Activated CD8-positive, alpha-beta memory T cell treated with anti-CD3 and anti-CD28 coated beads for 36 hours (primary cell): ENCODE measurements around the gene MYH13. TPM values are rescaled to one million over a fixed set of nuclear protein-coding genes. Genes with fewer than 3 reads are reported as not detected.

ENCODE experiments used
- CTCF ChIA-PET: fragments of 350-600 bp; sonication (Branson Sonifier 250); formaldehyde crosslinking; loops from one replicate; lab custom pipeline; 2021; ENCODE audit warnings: antibody characterized with exemption; lab: Charles Lee
- POLR2A ChIA-PET: fragments of 350-600 bp; sonication (Branson Sonifier 250); formaldehyde crosslinking; loops from one replicate; lab custom pipeline; 2021; ENCODE audit warnings: antibody characterized with exemption; lab: Charles Lee
- total RNA-seq, 2 experiments: library from RNA; stranded (reverse); gene quantifications; one replicate each; pipeline ENCODE4 v1.2.3, GENCODE V29; 2021

MYH13 gene
- total RNA-seq, 2 experiments from 2014 or later = not detected

DNA sequence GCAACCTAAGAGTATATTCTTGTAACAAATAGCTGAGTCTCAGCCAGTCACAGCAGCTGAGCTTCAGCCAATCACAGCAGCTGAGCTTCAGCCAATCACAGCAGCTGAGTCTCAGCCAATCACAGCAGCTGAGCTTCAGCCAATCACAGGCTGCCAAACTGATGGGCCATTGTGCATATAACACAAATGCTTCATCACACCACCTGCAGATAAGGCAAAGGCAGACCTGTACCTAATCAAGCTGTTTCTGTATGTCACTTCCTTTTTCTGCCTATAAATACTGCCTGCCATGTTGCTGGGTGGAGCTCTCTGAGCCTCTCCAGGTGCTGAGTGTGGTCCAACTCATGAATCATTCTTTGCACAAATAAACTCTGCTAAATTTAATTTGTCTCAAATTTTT, 19.9 kb downstream of the MYH13 start:
- CTCF ChIA-PET = no interaction called here
- POLR2A ChIA-PET = no interaction called here

DNA sequence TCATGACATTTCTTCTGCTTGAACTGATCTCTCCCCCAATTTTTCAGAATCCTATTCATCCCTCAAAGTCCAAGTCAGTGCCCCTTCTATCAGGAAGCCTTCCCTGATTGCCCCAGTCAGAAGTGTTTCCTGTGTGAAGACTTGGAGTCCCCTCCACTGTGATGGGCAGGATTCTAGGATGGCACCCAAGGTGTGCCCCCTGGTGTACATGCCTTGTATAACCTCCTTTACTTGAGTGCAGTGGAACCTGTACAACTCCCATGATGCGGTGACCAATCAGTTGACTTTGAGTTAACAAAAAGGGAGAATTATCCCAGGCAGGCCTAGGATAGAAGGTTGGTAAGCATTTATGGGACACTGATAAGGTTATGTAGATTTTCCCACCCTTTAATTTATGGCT, 23.4 kb downstream of the MYH13 start:
- POLR2A ChIA-PET = no interaction called here
- CTCF ChIA-PET = no interaction called here

DNA sequence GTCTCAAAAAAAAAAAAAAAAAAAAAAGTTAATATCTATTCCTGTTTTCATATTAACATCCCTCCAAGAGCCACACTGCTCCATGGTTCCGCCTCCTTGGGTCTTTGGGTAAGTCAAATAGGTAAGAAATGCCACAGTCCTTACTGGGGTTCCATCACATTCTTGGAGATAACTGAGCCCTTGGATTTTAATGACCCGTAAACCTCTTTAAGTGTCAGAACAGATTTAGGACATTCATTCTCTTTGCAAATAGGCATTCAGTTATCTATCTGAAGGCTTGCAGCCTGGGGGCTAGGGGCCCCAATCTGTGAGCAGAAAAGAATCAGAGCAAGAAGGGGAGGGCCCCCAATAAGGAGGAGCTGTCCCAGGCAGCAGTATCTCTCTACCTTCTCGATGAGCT, 28.0 kb downstream of the MYH13 start:
- POLR2A ChIA-PET = no interaction called here
- CTCF ChIA-PET = no interaction called here

DNA sequence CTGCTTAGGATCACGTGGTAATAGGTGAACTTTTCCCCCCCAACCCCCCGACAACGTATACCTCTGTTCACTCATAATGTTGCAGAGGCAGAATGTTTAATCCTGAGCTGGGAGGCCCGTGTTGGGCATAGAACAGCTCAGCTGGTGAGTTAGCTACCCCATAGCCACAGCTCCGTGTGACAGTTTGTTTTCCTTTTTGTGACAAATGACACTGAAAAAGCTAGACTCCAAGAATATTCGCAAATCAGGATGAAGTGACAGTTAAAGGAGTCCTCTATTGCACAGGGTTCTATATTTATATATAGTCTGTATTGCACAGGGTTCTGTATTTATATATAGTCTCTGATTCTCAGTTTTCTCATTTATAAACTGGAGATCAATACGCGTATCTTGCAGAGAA, 33.8 kb downstream of the MYH13 start:
- ChIA-PET POLR2A (no interaction called here), CTCF (no interaction called here)

DNA sequence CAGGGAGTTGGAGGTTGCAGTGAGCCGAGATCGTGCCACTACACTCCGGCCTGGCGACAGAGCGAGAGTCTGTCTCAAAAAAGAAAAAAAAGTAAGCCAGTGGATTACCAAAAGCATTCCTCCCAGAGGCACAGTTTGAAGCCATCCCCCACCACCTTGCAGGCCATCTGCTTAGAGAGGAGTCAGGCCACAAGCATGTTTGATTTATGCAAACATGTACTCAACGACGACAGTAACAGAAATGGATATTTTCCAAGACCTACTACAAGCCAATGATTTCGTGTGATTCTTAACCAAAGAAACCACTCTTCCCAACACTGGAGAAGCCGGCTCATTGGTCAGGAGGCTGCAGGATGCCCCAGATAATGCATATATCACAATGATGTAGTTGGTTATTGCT, 34.8 kb downstream of the MYH13 start:
- ChIA-PET POLR2A (no interaction called here), CTCF (no interaction called here)

DNA sequence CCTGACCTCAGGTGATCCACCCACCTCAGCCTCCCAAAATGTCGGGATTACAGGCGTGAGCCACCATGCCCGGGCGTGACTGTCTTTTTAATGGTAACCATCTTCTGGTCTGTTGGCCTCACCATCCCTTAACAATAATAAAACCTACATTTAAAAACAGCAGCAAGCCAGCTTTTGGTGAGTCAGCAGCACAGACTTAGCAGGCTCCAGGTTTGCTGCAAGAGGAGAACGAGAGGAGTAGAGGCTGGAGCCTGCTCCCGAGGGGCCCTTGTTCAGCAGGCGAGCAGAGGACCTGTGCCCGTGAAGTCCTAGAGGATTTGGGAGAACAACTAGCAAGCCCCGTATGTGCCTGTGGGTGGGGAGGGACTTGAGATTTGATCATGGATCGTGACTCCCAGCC, 35.7 kb downstream of the MYH13 start:
- CTCF ChIA-PET = no interaction called here

DNA sequence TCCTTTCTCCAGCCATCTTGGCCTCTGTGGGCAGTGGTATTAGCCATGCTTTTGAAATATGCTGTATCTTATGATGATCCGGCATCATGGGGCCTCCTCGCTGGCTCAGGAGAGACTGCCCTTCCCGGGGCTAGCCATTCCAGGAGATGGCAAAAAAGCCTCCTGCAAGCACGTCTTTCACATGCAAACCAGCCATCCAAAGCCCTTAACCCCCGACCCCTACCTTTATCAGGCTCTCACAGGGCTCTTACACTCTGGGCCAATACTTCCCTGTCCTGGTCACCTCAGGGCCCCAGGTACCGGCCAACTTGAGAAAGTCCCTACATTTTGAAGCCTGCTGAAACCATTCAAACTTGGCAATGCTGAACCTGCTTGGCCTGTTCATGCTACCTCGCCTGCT, 36.4 kb downstream of the MYH13 start:
- POLR2A ChIA-PET = no interaction called here
- CTCF ChIA-PET = no interaction called here

More for the DNA sequence above, 35.7 kb downstream of the MYH13 start:
- POLR2A ChIA-PET = no interaction called here

DNA sequence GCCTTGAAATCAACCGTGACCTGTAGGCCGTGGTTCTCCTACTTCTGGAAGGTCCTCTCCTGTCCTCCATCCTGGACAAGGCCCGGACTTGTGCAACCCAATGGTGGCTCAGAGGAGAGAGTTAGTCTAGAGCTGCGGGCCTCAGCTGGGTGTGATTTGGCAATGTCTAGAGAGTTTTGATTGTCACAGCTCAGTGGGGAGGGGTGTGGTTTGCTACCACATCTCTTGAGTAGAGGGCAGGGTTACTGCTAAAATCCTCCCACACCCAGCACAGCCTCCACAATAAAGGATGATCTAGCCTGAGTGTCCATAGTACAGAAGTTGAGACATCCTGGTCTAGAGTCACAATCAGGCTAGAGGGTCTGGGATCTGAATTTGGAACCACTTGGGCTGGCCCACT, 40.3 kb downstream of the MYH13 start:
- ChIA-PET CTCF (interaction anchor here (1.6 to 2.4 kb wide), 2 partner anchors 16 to 285 kb away, joined by 5 to 8 read pairs; no protein-coding TSS in a partner anchor), POLR2A (no interaction called here)

DNA sequence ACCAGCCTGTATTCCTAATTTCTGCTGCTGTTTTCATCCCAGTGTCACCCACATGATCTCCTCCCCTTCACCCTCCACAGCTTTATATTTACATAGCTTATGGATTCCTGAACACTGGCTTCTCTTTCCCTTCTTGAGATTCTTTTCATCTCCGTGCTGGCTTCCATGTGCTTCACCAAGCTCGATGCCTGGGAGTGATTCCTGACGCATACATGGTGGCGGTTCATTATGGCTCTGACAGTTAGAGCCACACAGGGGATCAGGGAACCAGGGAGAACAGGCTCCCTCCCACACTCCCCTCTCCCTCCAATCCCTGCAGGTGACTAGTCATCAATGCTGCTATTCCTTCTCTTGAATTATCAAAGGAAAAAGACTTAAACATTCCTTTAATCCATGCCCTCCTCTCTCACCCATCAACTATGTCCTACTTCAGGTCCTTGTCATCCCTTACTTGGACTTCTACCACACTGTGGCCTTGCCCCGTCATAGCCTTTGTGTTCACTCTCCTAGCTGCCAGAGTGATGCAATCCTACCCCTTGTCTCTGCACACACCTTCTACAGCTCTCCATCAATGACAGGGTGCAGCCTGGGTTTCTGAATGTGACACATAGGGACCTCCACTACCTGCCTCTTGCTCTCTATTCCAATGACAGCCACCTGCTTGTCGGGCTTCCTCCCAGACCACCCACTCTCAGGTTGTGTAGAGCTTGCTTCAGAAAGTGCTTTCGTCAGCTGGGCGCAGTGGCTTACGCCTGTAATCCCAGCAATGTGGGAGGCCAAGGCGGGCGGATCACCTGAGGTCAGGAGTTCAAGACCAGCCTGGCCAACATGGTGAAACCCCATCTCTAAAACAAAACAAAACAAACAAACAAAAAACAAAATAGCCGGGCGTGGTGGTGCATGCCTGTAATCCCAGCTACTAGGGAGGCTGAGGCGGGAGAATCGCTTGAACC, 43.6 kb downstream of the MYH13 start:
- ChIA-PET POLR2A (no interaction called here), CTCF (interaction anchor here (0.6 to 5.3 kb wide), 3 partner anchors 14 to 367 kb away, joined by 3 to 35 read pairs (median 5); no protein-coding TSS in a partner anchor)

DNA sequence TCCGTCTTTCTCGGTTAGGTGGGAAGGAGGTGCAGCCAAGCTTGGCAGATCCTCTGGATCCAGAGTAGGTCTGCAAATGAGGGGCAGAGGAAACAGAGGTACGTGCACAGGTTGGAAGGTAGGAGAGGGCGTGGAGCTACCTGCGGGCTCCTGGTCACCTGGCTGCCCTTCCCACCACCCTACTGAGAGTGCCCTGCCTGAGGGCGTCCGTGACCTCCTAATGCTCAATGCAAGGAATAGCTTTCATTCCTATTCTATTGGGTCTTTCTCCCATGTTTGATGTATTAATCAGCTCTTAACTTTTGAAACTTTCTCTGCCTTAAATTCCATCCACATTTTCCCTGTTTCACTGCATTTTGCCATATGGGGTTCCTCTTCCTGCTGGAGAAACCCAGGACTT, 44.6 kb downstream of the MYH13 start:
- CTCF ChIA-PET = interaction anchor here (1.1 to 5.3 kb wide), 2 partner anchors 15 to 287 kb away, joined by 3 to 35 read pairs; no protein-coding TSS in a partner anchor
- POLR2A ChIA-PET = no interaction called here

DNA sequence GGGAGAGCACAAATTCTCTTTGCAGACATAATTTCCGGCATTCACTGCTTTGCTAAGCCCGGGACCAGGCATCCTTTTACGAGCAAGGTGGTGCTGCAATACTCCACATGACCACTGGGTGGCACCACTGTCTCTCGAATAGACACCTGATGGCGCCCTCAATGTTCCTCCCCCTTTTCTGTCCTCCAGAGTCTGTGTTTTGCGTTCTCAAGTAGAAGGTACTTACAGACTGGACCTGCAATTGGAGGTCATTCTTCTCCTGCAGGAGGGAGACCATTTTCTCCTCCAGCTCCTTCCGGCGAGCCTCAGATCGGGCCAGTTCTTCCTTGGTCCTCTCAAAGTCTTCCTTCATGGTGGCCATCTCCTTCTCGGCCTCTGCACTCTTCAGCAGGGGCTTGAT, 45.2 kb downstream of the MYH13 start:
- ChIA-PET CTCF (interaction anchor here (1.1 to 5.3 kb wide), 2 partner anchors 16 to 288 kb away, joined by 3 to 35 read pairs; no protein-coding TSS in a partner anchor), POLR2A (no interaction called here)

DNA sequence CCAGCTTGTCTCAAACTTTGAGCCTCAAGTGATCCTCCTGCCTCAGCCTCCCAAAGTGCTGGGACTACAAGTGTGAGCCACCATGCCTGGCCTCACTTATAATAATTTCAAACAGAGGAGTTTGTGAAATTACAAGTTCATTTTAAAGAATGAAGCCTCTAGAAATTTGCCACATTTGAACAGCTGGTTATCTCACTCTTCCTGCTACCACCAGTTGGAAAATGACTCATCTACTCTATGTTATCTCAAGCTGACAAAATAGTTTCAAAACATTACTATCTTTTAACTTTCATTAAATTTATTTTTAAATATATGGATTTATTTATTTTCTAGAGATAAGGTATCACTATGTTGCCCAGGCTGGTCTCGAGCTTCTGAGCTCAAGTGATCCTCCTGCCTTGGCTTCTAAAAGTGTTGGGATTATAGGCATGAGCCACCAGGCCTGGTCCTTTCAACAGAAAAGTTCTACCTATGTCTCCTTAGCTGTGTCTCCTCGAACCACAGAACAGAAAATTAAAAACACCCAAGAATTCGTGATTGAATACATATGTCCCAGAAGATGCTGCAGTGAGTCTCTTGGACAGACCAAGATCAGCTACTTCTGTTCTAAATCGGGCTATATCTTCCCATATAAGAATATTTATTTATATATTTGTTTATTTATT, 47.6 kb downstream of the MYH13 start:
- ChIA-PET CTCF (interaction anchor here (5.3 kb wide), 1 partner anchor 290 kb away, joined by 35 read pairs; no protein-coding TSS in a partner anchor), POLR2A (no interaction called here)

DNA sequence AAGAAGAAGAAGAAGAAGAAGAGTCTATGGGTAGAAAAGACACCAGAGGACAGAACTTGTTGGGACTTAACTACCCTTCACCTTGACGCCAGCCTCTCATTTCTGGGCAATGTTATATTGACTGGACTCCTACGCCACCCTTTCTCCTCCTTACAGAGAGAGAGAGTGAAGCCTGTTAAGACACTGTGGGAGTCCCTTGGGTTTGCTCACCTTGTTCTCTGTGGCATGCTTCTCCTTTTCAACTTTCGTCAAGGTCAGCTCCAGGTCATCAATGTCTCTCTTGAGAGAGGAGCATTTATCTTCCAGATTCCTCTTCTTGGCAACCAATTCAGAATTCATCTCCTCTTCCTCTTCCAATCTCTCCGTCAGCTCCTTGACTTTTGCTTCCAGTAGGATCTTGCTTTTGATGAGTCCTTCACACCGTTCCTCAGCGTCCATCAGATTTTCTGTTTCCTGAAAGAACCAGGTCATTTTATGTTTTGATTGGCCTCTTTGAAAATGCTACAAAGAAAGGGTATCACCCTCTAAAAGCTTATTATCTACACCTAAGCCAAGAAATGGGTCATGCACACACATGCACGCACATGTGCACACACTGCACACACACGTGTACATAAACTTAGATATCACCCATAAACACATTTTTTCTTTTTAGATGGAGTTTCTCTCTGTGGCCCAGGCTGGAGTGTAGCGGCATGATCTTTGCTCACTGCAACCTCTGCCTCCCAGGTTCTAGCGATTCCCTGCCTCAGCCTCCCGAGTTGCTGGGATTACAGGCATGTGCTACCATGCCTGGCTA, 48.8 kb downstream of the MYH13 start:
- CTCF ChIA-PET = interaction anchor here (5.3 kb wide), 1 partner anchor 292 kb away, joined by 35 read pairs; no protein-coding TSS in a partner anchor

DNA sequence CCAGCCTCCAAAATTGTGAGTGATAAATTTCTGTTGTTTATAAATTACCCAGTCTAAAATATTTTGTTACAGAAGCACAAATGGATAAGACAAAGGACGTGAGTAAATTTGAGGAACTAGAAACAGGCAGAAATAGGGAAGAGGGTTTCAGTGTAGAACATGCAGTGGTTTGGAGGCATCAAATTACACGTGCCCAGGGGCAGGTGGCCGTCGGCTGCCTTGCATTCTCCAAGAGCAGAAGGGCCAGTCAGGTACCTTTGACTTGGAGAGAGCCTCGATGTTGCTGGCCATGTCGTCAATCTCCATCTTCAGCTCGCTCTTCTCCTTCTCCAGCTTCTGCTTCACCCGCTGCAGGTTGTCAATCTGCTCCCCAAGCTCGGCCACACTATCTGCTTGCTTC, 54.3 kb downstream of the MYH13 start:
- CTCF ChIA-PET = interaction anchor here (0.6 kb wide), 1 partner anchor 389 kb away, joined by 5 read pairs; no protein-coding TSS in a partner anchor

More for the DNA sequence above, 48.8 kb downstream of the MYH13 start:
- POLR2A ChIA-PET = no interaction called here

DNA sequence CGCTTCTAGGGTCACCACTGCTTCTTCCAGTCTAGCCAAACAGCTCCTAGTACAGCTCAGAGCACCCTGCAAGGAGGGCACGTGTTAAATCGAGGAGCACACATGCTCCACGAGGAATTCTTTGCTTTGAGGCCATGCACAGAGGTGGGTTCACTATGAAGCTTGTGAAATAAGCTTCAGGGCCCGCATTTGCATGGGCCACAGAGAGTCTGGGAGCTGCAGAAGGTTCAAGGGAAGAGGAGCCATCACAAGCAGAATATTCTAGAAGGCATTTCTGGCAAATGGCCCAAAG, 55.3 kb downstream of the MYH13 start:
- POLR2A ChIA-PET = no interaction called here

More for the DNA sequence above, 54.3 kb downstream of the MYH13 start:
- POLR2A ChIA-PET = no interaction called here

DNA sequence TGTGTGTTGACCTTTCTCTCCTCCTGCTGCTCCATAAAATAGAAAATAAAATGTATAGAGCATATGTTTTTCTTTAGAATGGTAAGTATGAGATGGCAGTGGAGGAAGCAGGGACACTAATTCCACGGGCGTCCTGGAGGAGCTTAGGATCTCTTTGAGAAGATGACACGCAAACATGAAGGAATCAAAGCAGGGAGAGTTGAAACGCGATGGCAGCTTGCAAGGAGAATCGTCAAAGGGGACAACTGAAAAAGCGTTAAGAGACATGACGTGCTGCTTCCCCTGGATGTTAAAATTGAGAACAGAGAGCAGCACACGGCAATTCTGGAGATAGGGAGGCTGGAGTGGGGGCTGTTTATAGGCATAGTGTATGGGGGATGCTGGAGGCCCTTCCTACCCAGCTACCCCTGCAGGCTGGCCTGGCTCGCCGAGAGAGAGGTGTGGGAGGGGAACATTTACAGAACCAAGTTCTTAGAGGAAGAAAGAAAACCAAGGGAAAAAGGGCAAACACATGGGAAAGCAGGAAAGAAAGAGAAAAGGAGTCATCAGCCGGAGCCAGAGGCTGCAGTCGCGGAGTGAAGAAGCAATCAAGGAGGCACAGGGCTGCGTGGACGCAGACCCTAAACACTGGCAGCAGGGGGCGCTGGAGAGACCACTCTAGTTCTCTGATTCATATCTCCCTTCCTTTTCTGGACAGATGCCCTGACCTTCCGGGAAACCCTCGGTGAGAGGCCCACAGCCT, 55.8 kb downstream of the MYH13 start:
- ChIA-PET POLR2A (no interaction called here), CTCF (interaction anchor here (0.7 to 2.0 kb wide), 2 partner anchors 16 to 33 kb away, joined by 3 to 5 read pairs; no protein-coding TSS in a partner anchor)

More for the DNA sequence above, 55.3 kb downstream of the MYH13 start:
- CTCF ChIA-PET = interaction anchor here (0.7 to 2.0 kb wide), 2 partner anchors 16 to 33 kb away, joined by 3 to 5 read pairs; no protein-coding TSS in a partner anchor

DNA sequence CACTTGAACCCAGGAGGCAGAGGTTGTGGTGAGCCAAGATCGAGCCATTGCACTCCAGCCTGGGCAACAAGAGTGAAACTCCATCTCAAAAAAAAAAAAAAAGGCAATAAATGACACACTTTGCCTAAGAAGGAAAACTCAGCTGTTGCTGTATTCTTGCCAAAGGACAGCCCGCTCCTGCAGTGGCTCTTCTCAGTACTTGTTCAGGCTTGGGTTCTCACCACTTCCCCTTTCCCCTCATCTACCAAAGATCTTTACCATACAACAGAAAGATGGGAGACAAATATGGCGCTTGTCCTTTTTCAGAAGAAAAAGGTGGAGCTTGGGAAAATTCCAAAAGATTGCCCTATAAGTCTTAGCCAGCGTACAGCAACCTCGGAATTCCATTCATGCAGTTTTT, 58.5 kb downstream of the MYH13 start:
- POLR2A ChIA-PET = interaction anchor here (0.7 kb wide), 1 partner anchor 132 kb away, joined by 6 read pairs; no protein-coding TSS in a partner anchor
- CTCF ChIA-PET = no interaction called here

DNA sequence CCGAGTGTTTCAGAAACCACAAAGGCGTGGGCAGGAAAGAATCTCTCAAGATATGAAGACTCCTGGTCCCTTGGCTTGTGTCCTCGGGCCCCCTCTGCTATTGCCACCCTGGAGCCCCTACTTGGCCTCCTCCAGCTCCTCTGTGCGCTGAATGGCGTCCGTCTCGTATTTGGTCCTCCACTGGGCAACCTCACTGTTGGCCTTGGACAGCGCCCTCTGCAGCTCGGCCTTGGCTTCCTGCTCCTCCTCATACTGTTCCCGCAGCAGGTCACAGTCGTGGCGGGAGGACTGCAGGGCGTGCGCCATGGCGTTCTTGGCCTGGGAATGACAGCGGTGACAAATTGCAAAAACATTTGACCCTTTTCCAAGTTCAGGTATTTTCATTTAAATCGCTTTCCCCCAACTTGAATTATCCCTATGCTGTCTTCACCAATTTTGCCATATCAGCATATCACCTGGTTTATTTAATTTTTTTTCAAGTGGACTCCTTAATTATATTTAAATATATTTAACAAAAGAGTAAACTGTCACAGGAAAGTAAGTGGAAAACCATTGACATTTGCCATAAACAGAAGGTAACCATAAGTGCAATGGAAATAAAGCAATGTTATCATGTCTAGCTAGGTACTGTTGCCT, 59.7 kb downstream of the MYH13 start:
- ChIA-PET POLR2A (no interaction called here), CTCF (no interaction called here)
